NCI-H2227 (cell line): Measurements from ENCODE around the gene HIPK2.

Source experiments
- DNase-seq: peaks from one replicate; lab custom pipeline; 2025; ENCODE audit not compliant: unreplicated experiment; lab: John Stamatoyannopoulos, UW

HIPK2 gene

DNA sequence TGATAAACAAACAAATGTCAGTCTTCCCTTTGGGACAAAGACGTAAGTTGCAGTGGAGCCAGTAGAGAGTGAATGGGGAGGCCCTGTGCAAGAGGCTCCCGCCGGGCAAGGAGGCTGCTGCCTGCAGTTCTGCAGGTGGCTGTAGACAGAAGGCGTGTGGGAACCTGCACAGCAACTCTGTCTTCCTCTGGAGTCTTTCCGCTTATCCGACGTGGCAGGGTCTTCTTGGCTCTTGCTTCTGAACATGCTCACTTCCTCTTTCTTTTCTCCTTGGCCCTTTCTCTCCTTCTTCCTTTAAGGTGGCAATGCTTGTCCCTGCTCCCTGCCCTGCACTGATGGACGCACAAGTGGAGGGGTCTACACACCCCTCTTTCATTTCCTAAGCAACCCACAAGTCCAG is 122.5 kb downstream of the HIPK2 start:
- no peak for DNase-seq

DNA sequence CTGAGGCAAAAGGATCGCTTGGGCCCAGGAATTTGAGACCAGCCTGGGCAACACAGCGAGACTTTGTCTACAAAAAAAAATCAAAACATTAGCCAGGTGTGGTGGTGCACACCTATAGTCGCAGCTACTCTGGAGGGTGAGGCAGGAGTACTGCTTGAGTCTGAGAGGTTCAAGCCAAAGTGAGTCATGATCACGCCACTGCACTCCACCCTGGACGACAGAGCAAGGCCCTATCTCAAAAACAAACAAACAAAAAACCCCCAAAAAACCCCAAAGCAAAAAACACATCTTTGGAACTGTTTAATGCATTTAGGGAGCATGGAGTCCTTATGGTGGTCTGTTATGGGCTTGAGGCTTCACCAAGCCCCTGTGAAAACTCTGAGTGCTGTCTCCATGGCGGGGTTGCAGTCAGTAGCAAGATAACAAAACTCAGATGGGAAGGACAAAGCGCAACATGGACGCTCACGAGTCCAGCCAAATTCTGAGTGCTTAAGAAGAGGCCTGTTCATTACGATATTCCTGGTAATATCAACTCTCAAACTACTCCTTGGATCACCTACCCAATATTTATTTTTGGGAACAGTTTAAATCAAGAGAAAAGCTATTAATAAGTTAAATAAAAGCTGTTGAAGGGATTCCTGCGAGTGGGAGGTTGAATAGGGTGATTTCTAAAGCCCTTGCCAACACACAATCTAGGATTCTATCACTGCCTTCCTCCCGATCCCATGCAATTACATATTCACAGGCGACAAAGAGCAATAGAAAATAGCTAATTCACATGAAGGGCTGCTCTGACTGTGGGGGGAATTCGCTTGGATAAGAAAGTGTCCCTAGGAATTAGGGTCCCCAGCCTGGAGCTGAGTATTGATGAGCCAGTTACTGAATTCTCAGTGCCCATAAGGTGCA is 123.3 kb downstream of the HIPK2 start:
- no peak for DNase-seq

DNA sequence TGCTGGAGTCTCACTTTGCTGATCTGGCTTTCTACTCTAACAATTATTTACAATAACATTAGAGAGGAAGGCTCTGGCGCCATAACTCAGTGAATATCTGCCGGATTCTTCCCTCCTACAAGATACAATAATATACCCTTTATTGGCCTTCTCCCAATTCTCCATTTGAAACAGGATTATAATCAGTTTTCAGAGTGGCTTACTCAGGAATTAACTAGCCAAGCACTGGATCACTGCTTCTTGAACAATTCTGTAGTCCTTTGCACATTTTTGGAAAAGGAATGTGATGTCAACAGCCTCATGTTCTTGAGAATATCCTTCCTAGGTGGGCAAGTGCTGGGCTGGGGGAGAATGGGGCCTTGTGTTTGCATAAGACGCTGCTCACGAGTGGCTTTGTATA is 125.9 kb downstream of the HIPK2 start:
- no peak for DNase-seq

DNA sequence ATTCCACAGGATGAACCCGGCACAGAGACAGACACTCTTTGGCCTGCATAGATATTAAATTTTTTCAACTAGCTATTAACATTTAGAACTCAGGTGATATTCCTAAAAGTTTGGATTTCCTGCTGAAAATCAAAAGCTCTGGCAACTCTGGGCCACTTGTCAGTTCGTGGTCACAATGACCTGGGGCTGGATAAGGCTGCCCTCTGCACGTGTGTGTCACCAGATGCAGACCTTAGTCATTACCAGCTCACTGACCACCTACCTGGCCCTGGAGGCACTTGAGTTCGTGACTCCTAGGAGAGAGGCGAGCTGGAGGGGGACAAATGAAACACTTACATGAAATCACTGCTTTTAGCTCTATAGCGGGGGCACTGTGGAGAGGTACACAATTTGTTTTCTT is 126.5 kb downstream of the HIPK2 start:
- no peak for DNase-seq

DNA sequence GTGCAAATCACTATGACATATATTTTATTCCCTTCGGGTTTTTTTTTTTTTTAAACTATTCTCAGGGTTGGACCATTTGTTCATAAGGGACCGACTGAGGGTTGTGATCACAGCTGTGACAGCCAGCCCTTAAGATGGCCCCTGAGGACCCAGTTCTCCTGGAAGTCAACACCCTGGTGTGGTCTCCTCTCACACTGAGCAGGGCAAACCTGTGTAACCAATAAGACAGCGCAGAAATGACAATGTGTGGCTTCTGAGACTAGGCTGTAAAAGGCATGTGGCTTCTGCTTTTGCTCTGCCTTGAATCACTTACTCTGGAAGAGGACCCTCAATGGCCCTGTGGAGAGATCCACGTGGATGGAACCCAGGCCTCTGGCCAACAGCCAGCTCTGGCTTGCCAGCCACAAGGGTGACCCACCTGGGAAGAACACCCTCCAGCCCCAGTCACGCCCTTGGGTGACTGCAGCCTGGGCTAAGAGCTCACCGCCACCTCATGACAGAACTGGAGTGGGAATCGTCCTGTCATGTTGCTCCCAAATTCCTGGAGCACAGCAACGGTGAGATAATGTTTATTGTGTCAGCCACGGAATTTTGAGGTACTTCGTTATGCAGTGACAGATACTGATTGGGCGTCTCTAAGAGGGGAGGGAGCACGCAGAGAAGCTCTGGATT is 127.2 kb downstream of the HIPK2 start:
- no peak for DNase-seq

DNA sequence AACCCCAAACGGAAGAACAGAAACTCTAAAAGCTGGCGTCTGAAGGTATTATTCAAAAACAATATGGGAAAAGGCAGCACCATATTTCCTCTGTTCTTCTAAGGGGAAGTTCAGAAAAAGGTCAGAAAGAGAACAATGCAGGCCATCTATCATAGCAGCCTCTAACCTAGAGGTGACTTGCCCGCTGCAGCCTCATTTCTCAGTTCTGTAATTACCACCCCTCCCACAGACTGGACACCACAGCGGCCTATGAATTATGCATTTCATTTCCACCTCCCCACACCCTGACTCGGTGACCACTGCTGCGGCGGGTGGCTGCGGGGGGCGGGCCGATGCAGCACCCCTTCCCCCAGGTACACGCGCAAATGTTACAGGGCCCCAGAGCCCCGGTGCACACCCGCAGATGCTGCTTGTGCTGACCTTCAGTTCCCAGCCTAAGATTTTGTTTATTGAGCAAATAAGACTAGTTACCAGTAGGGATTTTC is 128.8 kb downstream of the HIPK2 start:
- no peak for DNase-seq

DNA sequence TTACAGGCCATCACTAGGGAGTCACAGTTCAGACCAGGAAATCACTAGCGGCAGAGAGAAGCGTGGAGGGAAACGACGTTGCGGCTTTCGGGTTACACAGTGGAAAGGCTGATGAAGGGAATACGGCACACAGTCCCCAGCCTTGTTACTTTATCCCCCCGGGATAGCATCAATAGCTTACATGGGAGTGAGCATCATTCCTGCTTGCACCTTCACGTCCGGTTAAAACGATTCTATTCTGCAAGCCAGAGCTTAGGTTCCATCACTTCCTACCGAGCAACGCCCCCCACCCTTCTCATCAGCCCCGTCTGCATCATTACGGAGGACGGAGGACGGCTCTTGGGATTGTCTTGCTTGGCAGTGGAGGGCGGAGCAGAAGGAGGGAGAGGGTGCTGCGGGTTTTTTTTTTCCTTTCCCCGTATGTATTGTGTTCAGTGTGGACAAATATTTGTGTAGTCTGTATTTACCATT is 129.4 kb downstream of the HIPK2 start:
- peak; percentile 64 for DNase-seq

DNA sequence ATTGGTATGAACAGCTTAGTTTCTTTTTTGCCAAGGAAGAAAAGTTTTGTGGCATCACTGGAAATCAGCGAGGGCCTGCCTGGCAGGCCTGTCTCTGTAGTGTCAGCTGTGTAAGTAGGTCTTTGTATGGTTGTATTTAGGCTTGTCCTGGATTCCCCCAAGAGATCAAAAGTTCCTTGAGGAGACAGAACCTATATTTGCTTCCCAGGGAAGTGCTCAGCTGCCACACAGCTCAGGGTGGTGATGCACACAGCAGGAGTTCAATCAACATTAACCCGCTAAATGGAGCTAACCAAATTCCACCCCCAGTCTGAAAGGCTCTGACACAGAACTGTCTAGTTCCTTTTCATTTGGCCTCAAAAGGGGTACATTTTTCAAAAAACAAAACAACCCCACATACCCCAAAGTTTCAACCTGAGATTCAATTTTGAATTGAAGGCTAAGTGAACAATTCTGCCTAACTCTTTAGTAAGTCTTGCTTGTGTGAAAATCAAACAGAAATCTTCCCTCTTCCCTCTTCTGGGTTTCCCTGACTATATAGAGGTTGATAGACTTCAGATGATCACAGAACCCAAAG is 129.9 kb downstream of the HIPK2 start:
- no peak for DNase-seq

DNA sequence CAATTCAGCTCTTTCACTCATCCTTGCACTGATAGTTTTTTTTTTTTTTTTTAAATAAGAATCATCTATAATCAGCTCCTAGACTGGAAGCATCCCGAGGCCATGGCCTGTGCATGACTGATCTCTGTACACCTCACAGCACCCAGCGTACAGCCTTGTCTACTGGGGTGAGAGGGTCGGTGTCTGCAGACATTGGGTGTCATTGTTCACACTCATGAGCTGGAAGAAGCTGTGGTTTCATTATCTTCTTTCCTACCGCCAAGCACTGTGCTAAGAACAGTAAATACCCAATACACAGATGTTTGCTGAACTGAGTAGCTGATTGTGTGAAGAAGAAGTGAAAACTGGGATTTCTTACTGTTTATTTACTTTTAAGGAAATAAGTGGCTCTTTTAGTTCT is 130.7 kb downstream of the HIPK2 start:
- DNase-seq = no peak

DNA sequence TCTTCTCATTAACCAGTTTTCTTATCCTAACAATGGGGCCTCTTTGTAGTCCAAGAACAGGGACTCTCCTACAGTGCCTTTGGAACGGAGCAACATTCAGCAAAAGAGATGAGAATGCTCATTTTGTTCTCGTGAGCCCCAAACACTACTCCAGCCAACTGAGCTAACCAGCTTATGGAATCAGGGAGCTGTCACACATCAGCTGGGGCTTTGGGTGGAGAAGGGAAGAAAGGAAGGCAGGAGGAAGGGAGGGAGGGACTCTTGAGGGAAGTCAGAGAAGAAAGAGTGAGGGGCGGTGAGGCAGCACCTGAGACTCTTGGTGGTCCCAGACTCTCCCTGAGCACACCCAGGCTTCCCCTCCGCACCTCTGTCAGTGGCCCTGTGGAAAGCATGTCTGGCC is 131.2 kb downstream of the HIPK2 start:
- no peak for DNase-seq

DNA sequence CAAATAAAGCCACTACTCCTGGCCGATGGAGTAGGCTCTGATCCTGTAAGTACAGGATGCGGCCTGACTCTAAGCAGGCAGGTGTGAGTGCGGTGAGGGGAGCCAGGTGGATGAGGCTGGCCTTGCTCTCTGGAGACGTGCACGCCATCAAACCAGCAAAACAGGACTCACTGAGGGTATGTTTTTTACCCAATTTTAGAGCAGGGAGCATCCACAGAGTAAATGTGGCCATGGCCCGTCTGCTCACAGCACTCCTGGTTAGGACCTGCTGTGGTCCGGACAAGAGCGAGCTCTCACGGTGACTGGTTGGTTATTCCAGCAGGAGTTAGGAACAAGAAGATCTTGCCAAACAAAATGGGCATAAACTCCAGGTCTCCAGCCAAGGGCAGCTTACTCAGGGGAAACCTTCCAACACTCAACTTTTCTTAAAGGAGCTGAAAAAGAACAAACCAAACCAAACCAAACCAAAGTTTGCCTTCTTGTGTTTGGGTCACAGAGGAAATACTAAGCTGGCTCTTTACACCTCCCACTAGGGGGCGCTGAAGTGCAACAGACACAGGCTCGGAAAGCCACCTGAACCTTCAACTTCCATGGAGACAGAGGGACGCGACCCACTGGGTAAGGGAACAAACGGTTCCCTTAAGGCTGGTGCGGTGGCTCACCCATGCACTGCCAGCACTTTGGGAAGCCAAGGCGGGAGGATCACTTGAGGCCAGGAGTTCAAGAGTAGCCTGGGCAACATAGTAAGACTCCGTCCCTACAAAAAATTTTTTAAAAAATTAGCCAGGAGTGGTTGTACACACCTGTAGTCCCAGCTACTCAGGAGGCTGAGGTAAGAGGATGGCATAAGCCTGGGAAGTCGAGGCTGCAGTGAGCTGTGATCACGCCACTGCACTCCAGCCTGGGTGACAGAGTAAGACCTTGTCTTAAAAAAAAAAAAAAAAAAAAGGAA is 131.9 kb downstream of the HIPK2 start:
- peak; percentile 90 for DNase-seq

DNA sequence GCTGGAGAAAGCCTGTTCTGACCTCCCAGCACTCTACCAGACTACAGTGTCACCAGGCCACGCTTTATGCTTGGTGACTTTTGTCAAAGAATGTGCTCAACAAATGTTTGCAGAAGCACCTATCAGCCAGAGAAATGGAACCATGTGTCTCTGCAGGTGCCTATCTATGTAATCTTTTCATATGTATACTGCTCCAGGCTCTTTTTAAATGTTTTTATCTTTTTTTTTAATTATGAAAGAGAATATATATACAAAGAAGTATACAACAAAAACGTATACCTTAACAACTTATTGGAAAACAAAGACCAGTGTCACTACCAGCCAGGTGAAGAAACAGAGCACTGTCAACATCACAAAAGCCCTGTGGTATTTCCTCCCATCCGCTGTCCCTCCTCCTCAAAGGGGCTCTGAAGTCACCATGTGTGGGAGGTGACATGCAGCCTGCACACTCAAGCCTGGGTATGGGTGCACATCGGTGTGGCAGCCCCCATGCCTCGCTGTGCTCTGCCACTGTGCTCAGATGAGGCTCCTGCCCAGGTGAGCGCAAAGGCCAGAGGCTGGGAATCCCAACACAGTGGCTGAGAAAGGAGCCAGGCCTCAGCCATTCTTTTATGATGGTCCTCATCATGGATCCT is 133.7 kb downstream of the HIPK2 start:
- DNase-seq = no peak

DNA sequence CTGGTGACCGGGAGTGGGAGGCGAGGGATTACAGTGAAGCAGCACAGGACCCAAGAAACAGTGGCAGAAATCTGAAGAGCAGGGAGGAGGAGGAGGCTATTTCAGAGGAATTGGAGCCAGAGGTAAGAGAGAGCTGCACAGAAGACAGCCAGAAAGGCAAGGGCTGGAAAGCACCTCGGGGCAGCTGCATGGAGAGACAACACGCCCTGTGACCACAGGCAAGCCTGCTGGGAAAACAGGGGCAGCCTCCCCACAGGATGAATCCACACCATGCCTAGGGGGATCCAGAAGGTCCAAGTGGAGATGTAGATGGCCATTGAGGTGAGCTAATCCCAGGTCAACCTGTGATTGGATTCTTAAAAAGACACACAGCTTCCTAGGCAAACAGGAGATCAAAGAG is 135.5 kb downstream of the HIPK2 start:
- DNase-seq = no peak

DNA sequence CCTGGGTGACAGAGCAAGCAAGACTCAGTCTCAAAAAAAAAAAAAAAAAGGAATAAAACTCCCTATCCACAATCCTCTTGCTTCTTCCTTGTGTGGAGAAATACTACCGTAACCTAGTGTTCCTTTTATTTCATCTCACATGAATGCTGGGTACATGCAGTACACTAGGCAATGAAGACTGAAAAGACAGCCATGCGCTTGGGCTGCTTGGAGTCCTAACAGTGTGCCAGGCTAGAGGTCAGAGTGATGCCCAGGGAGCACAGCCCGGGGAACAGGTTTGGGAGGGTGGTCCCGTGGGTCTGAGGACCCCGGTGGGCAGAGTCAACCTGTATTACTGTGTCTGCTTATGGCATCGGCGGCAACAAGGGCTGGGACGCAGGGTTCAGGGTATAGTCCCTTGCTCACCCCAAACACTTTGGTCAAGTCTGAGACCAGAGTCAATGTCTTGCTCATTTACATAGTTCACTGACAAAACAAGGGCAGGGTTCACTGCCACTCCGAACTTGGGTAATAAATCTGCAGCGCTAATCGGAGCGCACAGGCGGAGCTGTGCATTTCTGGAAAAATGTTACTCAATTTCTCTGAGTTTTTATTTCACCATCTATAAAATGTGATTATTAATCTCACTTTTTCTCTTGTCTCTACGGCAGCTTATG is 136.3 kb downstream of the HIPK2 start:
- DNase-seq = no peak

DNA sequence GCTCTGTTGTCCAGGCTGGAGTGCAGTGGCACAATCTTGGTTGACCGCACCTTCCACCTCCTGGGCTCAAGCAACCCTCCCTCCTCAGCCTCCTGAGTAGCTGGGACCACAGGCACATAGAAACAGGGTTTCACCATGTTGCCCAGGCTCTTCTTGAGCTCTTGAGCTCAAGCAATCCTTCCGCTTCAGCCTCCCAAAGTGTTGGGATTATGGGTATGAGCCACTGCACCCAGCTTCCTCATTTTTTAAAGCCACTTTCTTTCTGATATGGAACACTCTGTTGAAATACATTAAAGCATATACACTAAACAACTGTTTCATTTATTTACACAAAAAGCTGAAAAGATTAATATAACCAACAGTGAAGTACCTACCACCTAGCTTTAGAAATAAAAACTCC is 137.1 kb downstream of the HIPK2 start:
- DNase-seq = no peak

DNA sequence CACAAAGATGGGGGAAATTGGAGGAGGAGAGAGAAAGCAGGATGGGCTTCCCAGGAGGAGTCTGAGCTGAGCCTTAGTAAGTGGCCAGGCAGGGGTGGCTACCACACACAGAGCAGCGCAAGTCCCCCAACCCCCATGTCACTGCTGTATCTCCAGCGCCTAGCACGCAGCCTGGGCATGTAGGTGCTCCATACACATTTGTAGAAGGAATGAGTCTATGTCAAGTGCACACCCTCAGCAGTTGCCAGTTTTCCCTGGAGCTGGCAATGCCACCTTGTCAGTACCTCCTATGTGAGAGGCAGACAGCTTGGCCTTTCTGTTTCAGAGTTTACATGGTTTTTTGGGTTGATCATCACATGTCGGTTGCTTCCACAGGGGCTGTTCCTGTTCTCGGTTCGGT is 138.2 kb downstream of the HIPK2 start:
- DNase-seq = no peak

DNA sequence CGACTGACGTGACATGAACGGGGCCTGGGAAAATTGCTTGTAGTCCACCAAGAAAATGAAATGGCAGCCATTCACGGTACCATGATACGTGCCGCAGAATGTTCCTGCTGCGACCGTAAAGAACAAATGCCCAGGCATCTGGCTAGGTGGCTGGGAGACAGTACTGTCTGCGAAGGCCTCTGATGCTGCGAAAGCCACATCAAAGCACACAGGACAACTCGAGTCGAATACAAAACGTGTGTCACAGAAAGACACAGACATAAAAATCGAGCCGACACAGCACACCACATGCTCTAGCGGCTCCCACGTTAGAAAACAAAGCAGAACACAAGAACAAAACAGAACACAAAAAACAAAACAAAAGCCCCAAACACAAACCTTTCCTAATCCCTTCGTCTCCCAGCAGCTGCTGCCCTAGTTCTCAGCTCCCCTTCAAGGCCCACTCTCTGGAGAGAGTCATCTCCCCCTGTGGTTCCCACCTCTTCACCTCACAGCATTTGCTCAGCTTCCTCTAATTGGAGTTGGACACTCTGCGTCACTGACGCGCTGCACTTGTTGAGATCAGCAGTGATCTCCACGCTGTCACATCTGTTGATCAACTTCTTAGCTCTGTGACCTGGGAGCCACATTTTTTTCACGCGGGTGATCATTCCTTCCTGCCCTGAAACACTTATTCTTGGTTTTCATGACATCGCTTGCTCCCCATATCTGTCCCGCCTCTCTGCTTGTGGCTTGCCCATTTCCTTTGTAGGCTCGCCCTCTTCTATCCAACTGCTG is 142.1 kb downstream of the HIPK2 start:
- DNase-seq = no peak

DNA sequence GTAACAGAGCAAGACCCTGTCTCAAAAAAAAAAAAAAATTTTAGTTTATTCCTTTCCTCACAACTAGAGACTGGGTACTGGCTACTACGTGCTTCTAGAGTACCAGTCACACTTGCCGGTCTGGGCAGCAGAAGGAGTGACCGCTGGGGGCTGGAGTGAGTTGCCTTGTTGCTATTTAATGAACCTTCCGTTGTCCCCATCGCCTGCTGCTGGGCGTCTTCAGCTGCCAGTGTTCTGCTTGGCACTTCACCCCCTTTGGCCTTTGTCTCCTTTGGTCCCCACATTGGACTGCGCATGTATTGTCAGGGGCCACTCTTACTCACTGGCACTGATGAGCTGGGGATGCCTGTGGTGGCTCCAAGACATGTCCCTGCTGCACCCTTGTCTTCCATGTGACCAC is 143.7 kb downstream of the HIPK2 start:
- no peak for DNase-seq

DNA sequence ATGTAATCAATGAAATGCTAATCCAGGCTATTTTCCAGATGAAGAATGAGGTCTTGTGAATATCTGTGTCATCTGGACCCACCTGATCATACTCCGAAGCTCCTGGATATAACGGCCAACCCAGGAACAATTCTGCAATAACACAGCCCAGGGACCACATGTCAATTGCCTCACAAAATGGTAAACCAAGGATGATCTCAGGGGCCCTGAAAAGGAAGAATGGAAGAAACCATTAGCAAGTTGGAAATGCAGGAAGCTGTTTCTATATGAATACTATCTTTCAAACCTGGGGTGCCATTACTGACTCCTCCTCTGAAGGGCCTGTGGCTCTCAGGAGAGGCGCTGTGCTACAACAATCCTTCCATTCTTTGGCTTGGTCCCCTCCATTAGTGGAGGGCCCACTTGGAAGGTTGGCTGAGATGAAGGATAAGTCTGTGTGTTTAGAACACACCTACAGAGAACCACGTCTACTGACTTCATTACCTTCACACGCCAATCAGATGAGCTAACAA is 146.2 kb downstream of the HIPK2 start:
- DNase-seq = no peak
